Aorta (tissue), 5 donors: Measurements from ENCODE around the gene HPCAL1. TPM values are rescaled to one million over a fixed set of nuclear protein-coding genes. Genes with fewer than 3 reads are reported as not detected.

Experiments
- ATAC-seq: fragments of 200-7000 bp; cut with Tn5 transposase; one replicate; pipeline ENCODE4 v1.9.1; 2022; ENCODE audit warnings: moderate library complexity; ENCODE audit not compliant: low FRiP score
- DNase-seq, 2 donors: peaks; one replicate each; pipeline ENCODE4 v3.0.0-alpha.2; 2020
- H3K27ac ChIP-seq, 2 donors: one replicate each; pipeline ENCODE4 v1.5.1; 2013; ENCODE audit warnings: low read length in 2 of 2, mild to moderate bottlenecking in 2 of 2, moderate library complexity in 2 of 2, control low read depth in 1 of 2, inconsistent platforms in 1 of 2, low read depth in 1 of 2
- H3K27me3 ChIP-seq, 2 donors: one replicate each; pipeline ENCODE4 v1.6.1; 2013; ENCODE audit warnings: control low read depth in 1 of 2, low read length in 1 of 2, mild to moderate bottlenecking in 1 of 2, moderate library complexity in 1 of 2; ENCODE audit not compliant: insufficient read depth in 2 of 2, control insufficient read depth in 1 of 2
- H3K36me3 ChIP-seq, 2 donors: one replicate each; pipeline ENCODE4 v1.6.1; 2013; ENCODE audit warnings: control low read depth in 1 of 2, low read length in 1 of 2, mild to moderate bottlenecking in 1 of 2; ENCODE audit not compliant: insufficient read depth in 2 of 2, control insufficient read depth in 1 of 2
- H3K4me1 ChIP-seq, 2 donors: one replicate each; pipeline ENCODE4 v1.6.1; 2013; ENCODE audit warnings: low read length in 2 of 2, control low read depth in 1 of 2, mild to moderate bottlenecking in 1 of 2, moderate library complexity in 1 of 2; ENCODE audit not compliant: insufficient read depth in 2 of 2, control insufficient read depth in 1 of 2
- H3K4me3 ChIP-seq, 2 donors: one replicate each; pipeline ENCODE4 v1.5.1; 2013; ENCODE audit warnings: low read length in 2 of 2, control low read depth in 1 of 2, mild to moderate bottlenecking in 1 of 2
- H3K9me3 ChIP-seq: one replicate; pipeline ENCODE4 v1.6.1; 2013; ENCODE audit warnings: mild to moderate bottlenecking, low read length; ENCODE audit not compliant: control insufficient read depth
- WGBS, 2 donors: extraction: QIAGEN DNeasy Blood & Tissue Kit; methylation state at CpG; one replicate each; pipeline ENCODE4 v1.1.7; 2013; 5-methylcytosine and 5-hydroxymethylcytosine counted together
- intact Hi-C, 2 donors: fragments of 100-400 bp; cut with DNase I; formaldehyde crosslinking; loops; one replicate each; pipeline versions ENCODE4 v1.14.2 to v1.15.0; 2022
- polyA plus RNA-seq, 2 donors: library from polyadenylated mRNA; stranded (reverse); fragments of 200-250 nt; gene quantifications; one replicate each; pipeline ENCODE4 v1.2.3, GENCODE V29; 2013
- total RNA-seq, 2 donors: library from RNA; stranded (reverse); fragmentation: NEBNext Ultra II Directional; extraction: Animal tissue kit (Norgen Biotek cat#: 25700); gene quantifications; one replicate each; pipeline ENCODE4 v1.2.1, GENCODE V29; 2021
- donor health status: healthy with polysubstance abuse.
- donor health status: Bipolar disorder and iron deficiency.
- donor health status: DM: no; HTN: no; CAD: no.
- donor health status: DM: no; HTN: no; CAD: no.
- donor health status: DM: yes; HTN: yes; CAD: no.

Gene HPCAL1
- total and polyA plus RNA-seq, 4 donors: 21.4 to 39.9 (median 25.3) TPM

GRCh38 chr2:10267036-10267435, 35.7 kb upstream of the HPCAL1 start:
- ATAC-seq: no peak

GRCh38 chr2:10267551-10268465, 34.9 kb upstream of the HPCAL1 start:
- H3K27me3 ChIP-seq: no peaks in the 10 kb centered on the region
- no peak overlapping the region for H3K4me3 ChIP-seq
- H3K4me1 ChIP-seq: no peaks in the 10 kb centered on the region
- H3K9me3 ChIP-seq: no peaks in the 10 kb centered on the region
- no peaks in the 10 kb centered on the region for H3K36me3 ChIP-seq
- no peak for ATAC-seq
- intact Hi-C loops: no loop called here
- no peak overlapping the region for H3K27ac ChIP-seq
- DNase-seq: peak; percentile 25 to 59
- 91% methylated on average over 33 to 34 of the region's 34 CpGs for WGBS, 2 donors

More at GRCh38 chr2:10267036-10267435, 35.7 kb upstream of the HPCAL1 start:
- H3K4me3 ChIP-seq: no peak overlapping the region
- DNase-seq: no peak
- H3K36me3 ChIP-seq: no peaks in the 10 kb centered on the region
- intact Hi-C loops: no loop called here
- 89 to 90% methylated on average over 6 of the region's 6 CpGs for WGBS, 2 donors
- H3K4me1 ChIP-seq: no peaks in the 10 kb centered on the region
- no peak overlapping the region for H3K27ac ChIP-seq
- no peaks in the 10 kb centered on the region for H3K27me3 ChIP-seq
- no peaks in the 10 kb centered on the region for H3K9me3 ChIP-seq

- intact Hi-C loops: no loop called here
- DNase-seq: peak in 1 of 2 donors; percentile 51
- Histone ChIP-seq H3K4me1 (no peaks in the 10 kb centered on the region), H3K27ac (no peak overlapping the region), H3K9me3 (no peaks in the 10 kb centered on the region), H3K27me3 (no peaks in the 10 kb centered on the region), H3K4me3 (no peak overlapping the region), H3K36me3 (no peaks in the 10 kb centered on the region)
- WGBS, 2 donors: 85 to 94% methylated on average over 8 of the region's 8 CpGs
- ATAC-seq: no peak
Measured at GRCh38 chr2:10269291-10269690, 33.4 kb upstream of the HPCAL1 start.

- ATAC-seq: no peak
- no peaks in the 10 kb centered on the region for H3K4me1 ChIP-seq
- intact Hi-C loops: no loop called here
- 92 to 95% methylated on average over 15 of the region's 15 CpGs for WGBS, 2 donors
- H3K27me3 ChIP-seq: no peaks in the 10 kb centered on the region
- H3K4me3 ChIP-seq: no peak overlapping the region
- DNase-seq: peak in 1 of 2 donors; percentile 47
- H3K9me3 ChIP-seq: no peaks in the 10 kb centered on the region
- no peaks in the 10 kb centered on the region for H3K36me3 ChIP-seq
- H3K27ac ChIP-seq: no peak overlapping the region
Measured at GRCh38 chr2:10269711-10270610, 32.7 kb upstream of the HPCAL1 start.

- intact Hi-C loops: no loop called here
- H3K36me3 ChIP-seq: no peaks in the 10 kb centered on the region
- WGBS, 2 donors: 69 to 80% methylated on average over 15 of the region's 15 CpGs
- H3K9me3 ChIP-seq: no peaks in the 10 kb centered on the region
- H3K27me3 ChIP-seq: no peaks in the 10 kb centered on the region
- H3K4me3 ChIP-seq: no peak overlapping the region
- H3K4me1 ChIP-seq: no peaks in the 10 kb centered on the region
- no peak overlapping the region for H3K27ac ChIP-seq
- no peak for ATAC-seq
- DNase-seq: no peak
Measured at GRCh38 chr2:10271509-10271908, 31.2 kb upstream of the HPCAL1 start.

- ATAC-seq: peak; percentile 33
- Histone ChIP-seq H3K36me3 (no peaks in the 10 kb centered on the region), H3K27me3 (no peaks in the 10 kb centered on the region), H3K9me3 (no peaks in the 10 kb centered on the region), H3K4me3 (no peak overlapping the region), H3K27ac (no peak overlapping the region), H3K4me1 (no peaks in the 10 kb centered on the region)
- 34 to 37% methylated on average over 6 of the region's 6 CpGs for WGBS, 2 donors
- DNase-seq: peak; percentile 43 to 71
- intact Hi-C loops: no loop called here
Measured at GRCh38 chr2:10271946-10272345, 30.8 kb upstream of the HPCAL1 start.

GRCh38 chr2:10272464-10272863, 30.2 kb upstream of the HPCAL1 start:
- Histone ChIP-seq H3K36me3 (no peaks in the 10 kb centered on the region), H3K4me1 (no peaks in the 10 kb centered on the region), H3K27ac (no peak overlapping the region), H3K4me3 (no peak overlapping the region), H3K9me3 (no peaks in the 10 kb centered on the region), H3K27me3 (no peaks in the 10 kb centered on the region)
- 94 to 95% methylated on average over 10 of the region's 10 CpGs for WGBS, 2 donors
- intact Hi-C loops: no loop called here
- ATAC-seq (no peak), DNase-seq (peak in 1 of 2 donors; percentile 19)

GRCh38 chr2:10273215-10274175, 29.2 kb upstream of the HPCAL1 start:
- DNase-seq: peak in 1 of 2 donors; percentile 47
- ATAC-seq: no peak
- no peaks in the 10 kb centered on the region for H3K4me1 ChIP-seq
- intact Hi-C loops: no loop called here
- no peaks in the 10 kb centered on the region for H3K9me3 ChIP-seq
- H3K27me3 ChIP-seq: no peaks in the 10 kb centered on the region
- WGBS, 2 donors: 94% methylated on average over 22 of the region's 22 CpGs
- H3K4me3 ChIP-seq: no peak overlapping the region
- no peak overlapping the region for H3K27ac ChIP-seq
- H3K36me3 ChIP-seq: no peaks in the 10 kb centered on the region
